IMR-90 (cell line): ENCODE results near the gene DRICH1.

ENCODE experiments used
- POLR2A ChIP-seq: IDR thresholded peaks from 2 replicates; pipeline ENCODE4 v1.6.1; 2012; ENCODE audit warnings: mild to moderate bottlenecking, low read depth, low read length
- RCOR1 ChIP-seq: IDR thresholded peaks from 2 replicates; pipeline ENCODE4 v1.6.1; 2012; ENCODE audit warnings: mild to moderate bottlenecking, low read length, improper control_type of control experiment; ENCODE audit not compliant: insufficient replicate concordance
- RFX5 ChIP-seq: IDR thresholded peaks from 2 replicates; pipeline ENCODE4 v1.8.0; 2012; ENCODE audit warnings: low read depth, mild to moderate bottlenecking, low read length, moderate library complexity
- SMC3 ChIP-seq: fragments of 150-350 bp; IDR thresholded peaks from 2 replicates; pipeline ENCODE4 v1.6.1; 2016; ENCODE audit warnings: low read depth, mild to moderate bottlenecking, antibody characterized with exemption, low read length, moderate library complexity
- TF ChIP-seq, protein P1 (sequence below): conservative IDR thresholded peaks from 2 replicates; pipeline ENCODE4 v1.5.1; 2012; ENCODE audit warnings: mild to moderate bottlenecking, low read depth, low read length, improper control_type of control experiment

DNA sequence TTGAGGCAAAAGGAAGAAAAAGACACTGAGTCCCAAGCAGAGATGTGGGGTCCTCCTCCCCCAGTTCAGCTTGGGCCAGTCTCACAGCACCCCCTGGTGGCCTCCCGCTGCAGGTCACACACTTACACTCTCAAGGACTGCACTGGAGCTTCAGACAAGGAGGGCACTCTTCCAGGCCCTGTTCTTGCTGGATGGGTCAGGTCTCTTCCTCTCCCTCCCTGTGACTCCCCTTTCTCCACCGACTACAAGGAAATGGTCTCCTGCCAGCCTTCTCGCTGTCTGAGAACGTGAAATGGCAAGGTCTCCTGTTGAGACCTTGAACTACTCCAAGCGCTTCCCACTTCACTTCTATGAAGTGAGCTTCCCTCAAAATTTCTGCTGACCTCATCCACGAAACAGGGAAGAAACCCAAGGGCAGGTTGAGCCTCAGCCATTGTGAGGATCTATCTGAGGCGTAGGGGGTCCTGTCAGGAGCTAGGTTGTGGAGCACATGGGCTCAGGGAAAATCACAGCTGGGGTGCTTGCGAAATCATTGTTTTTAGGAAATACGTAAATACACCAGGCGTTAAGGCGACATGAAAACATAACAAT is 40.8 kb downstream of the DRICH1 start:
- TF ChIP-seq SMC3 (peak; percentile 60), POLR2A (no peak), RCOR1 (no peak), RFX5 (no peak)
- TF ChIP-seq, protein P1, sequence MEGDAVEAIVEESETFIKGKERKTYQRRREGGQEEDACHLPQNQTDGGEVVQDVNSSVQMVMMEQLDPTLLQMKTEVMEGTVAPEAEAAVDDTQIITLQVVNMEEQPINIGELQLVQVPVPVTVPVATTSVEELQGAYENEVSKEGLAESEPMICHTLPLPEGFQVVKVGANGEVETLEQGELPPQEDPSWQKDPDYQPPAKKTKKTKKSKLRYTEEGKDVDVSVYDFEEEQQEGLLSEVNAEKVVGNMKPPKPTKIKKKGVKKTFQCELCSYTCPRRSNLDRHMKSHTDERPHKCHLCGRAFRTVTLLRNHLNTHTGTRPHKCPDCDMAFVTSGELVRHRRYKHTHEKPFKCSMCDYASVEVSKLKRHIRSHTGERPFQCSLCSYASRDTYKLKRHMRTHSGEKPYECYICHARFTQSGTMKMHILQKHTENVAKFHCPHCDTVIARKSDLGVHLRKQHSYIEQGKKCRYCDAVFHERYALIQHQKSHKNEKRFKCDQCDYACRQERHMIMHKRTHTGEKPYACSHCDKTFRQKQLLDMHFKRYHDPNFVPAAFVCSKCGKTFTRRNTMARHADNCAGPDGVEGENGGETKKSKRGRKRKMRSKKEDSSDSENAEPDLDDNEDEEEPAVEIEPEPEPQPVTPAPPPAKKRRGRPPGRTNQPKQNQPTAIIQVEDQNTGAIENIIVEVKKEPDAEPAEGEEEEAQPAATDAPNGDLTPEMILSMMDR = peak; percentile 73
